Lower lobe of right lung (tissue), 2 donors: ENCODE results near the gene FSTL3. TPM values are rescaled to one million over a fixed set of nuclear protein-coding genes. Genes with fewer than 3 reads are reported as not detected.
"Not testable (repeated sequence)": the region's sequence is repeated elsewhere in the genome, so short reads cannot be mapped to it uniquely, and the experiment has no call there.

Source experiments
- ATAC-seq, 2 donors: fragments of 200-7000 bp; cut with Tn5 transposase; one replicate each; pipeline ENCODE4 v1.9.1; 2020 to 2022; ENCODE audit warnings: mild to moderate bottlenecking in 2 of 2, moderate library complexity in 2 of 2
- DNase-seq: peaks from one replicate; pipeline ENCODE4 v3.0.0-alpha.2; 2020
- H3K27ac ChIP-seq: fragments of 200-600 bp; one replicate; pipeline ENCODE4 v1.8.0; 2022
- H3K27me3 ChIP-seq: fragments of 200-600 bp; one replicate; pipeline ENCODE4 v1.8.0; 2022; ENCODE audit warnings: low read depth
- H3K36me3 ChIP-seq: fragments of 200-600 bp; one replicate; pipeline ENCODE4 v1.8.0; 2022; ENCODE audit warnings: mild to moderate bottlenecking
- H3K4me1 ChIP-seq: fragments of 200-600 bp; one replicate; pipeline ENCODE4 v1.8.0; 2022
- H3K4me3 ChIP-seq: fragments of 200-600 bp; one replicate; pipeline ENCODE4 v1.8.0; 2022; ENCODE audit warnings: mild to moderate bottlenecking
- H3K9me3 ChIP-seq: fragments of 200-600 bp; one replicate; pipeline ENCODE4 v1.8.0; 2022
- CTCF ChIP-seq: fragments of 200-600 bp; IDR thresholded peaks from one replicate; pipeline ENCODE4 v1.8.0; 2022; ENCODE audit warnings: antibody characterized with exemption, mild to moderate bottlenecking
- intact Hi-C: fragments of 100-400 bp; cut with DNase I; formaldehyde crosslinking; loops from one replicate; pipeline ENCODE4 v1.11.0; 2022
- total RNA-seq: library from RNA; stranded (reverse); fragmentation: NEBNext Ultra II Directional; extraction: Animal tissue kit (Norgen Biotek cat#: 25700); gene quantifications from one replicate; pipeline ENCODE4 v1.2.1, GENCODE V29; 2021
- donor health status: DM: no; HTN: yes; CAD: no; lungs with severe emphysema.

Gene FSTL3
- total RNA-seq, 1 donor from 2014 or later, result 48.0 TPM

- ATAC-seq (peak; percentile 5 to 44), DNase-seq (peak; percentile 80)
- Histone ChIP-seq H3K4me1 (peaks cover 65% of the 10 kb centered on the region), H3K36me3 (no peaks in the 10 kb centered on the region), H3K27me3 (no peaks in the 10 kb centered on the region), H3K27ac (peak overlapping the region; percentile 91), H3K4me3 (peak overlapping the region; percentile 100), H3K9me3 (no peaks in the 10 kb centered on the region)
- TF ChIP-seq CTCF, result no peak
- intact Hi-C loops, result no loop called here
Measured at GRCh38 chr19:662207-662961, 13.8 kb upstream of the FSTL3 start.

- H3K9me3 ChIP-seq, result no peaks in the 10 kb centered on the region
- no peaks in the 10 kb centered on the region for H3K36me3 ChIP-seq
- no peak for TF ChIP-seq CTCF
- peaks cover 58% of the 10 kb centered on the region for H3K4me1 ChIP-seq
- H3K4me3 ChIP-seq, result peak within 1 kb of the TSS; percentile 100
- no peaks in the 10 kb centered on the region for H3K27me3 ChIP-seq
- intact Hi-C loops, result no loop called here
- peak; percentile 85 to 93 for ATAC-seq
- H3K27ac ChIP-seq, result peak within 1 kb of the TSS; percentile 94
- DNase-seq, result peak; percentile 94
Measured at GRCh38 chr19:662962-663681, 13.1 kb upstream of the FSTL3 start, which contains the start of gene RNF126. TSS of gene RNF126 (minus strand) at chr19:663214. CDS start at chr19:663121, 93 bp downstream.

- H3K9me3 ChIP-seq, result no peaks in the 10 kb centered on the region
- peak overlapping the region; percentile 94 for H3K27ac ChIP-seq
- no peak for TF ChIP-seq CTCF
- DNase-seq (no peak), ATAC-seq (peak; percentile 2)
- peak overlapping the region; percentile 100 for H3K4me3 ChIP-seq
- intact Hi-C loops, result no loop called here
- no peaks in the 10 kb centered on the region for H3K27me3 ChIP-seq
- H3K4me1 ChIP-seq, result peaks cover 52% of the 10 kb centered on the region
- H3K36me3 ChIP-seq, result no peaks in the 10 kb centered on the region
Measured at GRCh38 chr19:663682-664117, 12.5 kb upstream of the FSTL3 start.

- ATAC-seq (peak; percentile 59 to 63), DNase-seq (peak; percentile 86)
- intact Hi-C loops, result loop anchor here (5.0 kb wide), 1 partner anchor 67 kb away; no protein-coding TSS in a partner anchor
- peaks cover 39% of the 10 kb centered on the region for H3K4me1 ChIP-seq
- TF ChIP-seq CTCF, result peak; percentile 92
- H3K27me3 ChIP-seq, result no peaks in the 10 kb centered on the region
- no peaks in the 10 kb centered on the region for H3K36me3 ChIP-seq
- H3K9me3 ChIP-seq, result no peaks in the 10 kb centered on the region
- peak overlapping the region; percentile 53 for H3K27ac ChIP-seq
- peak overlapping the region; percentile 34 for H3K4me3 ChIP-seq
Measured at GRCh38 chr19:664913-665443, 11.2 kb upstream of the FSTL3 start.

GRCh38 chr19:666985-667573 lies 9.1 kb upstream of the FSTL3 start:
- not testable (repeated sequence) for H3K27ac ChIP-seq, ATAC-seq, H3K9me3 ChIP-seq, H3K4me3 ChIP-seq, DNase-seq, H3K36me3 ChIP-seq, H3K27me3 ChIP-seq
- peaks cover 19% of the 10 kb centered on the region for H3K4me1 ChIP-seq
- intact Hi-C loops, result loop anchor here (5.0 kb wide), 1 partner anchor 65 kb away; no protein-coding TSS in a partner anchor

- not testable (repeated sequence) for ATAC-seq
- intact Hi-C loops, result loop anchor here (5.0 kb wide), 1 partner anchor 63 kb away; no protein-coding TSS in a partner anchor
Measured at GRCh38 chr19:668675-669434, 7.3 kb upstream of the FSTL3 start.

More at GRCh38 chr19:668675-669434, 7.3 kb upstream of the FSTL3 start:
- H3K27ac ChIP-seq, H3K27me3 ChIP-seq, H3K36me3 ChIP-seq, H3K9me3 ChIP-seq, H3K4me3 ChIP-seq, DNase-seq: not testable (repeated sequence)
- H3K4me1 ChIP-seq, result peaks cover 14% of the 10 kb centered on the region
